C1 segment of cervical spinal cord (tissue), 14 donors: ENCODE data around the gene TMEM209.

Experiments used
- DNase-seq, 14 donors: peaks; one replicate each; lab custom pipeline; 2025; lab: John Stamatoyannopoulos, UW

Gene TMEM209

DNA sequence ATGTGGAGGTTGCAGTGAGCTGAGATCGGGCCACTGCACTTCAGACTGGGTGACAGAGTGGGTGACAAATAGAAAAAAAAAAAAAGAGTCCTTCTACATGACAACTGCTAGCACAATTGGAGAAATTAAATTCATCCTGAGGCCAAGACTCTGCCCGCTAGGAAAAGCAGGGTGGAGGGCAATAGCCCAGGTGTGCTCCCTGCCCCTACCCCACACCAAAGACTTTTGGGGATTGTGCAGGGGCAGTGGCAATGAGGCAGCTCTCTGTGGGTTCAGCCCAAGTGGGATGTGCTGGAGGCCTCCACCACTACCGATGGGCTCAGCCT lies 61.3 kb downstream of the TMEM209 start:
- DNase-seq, result no peak

DNA sequence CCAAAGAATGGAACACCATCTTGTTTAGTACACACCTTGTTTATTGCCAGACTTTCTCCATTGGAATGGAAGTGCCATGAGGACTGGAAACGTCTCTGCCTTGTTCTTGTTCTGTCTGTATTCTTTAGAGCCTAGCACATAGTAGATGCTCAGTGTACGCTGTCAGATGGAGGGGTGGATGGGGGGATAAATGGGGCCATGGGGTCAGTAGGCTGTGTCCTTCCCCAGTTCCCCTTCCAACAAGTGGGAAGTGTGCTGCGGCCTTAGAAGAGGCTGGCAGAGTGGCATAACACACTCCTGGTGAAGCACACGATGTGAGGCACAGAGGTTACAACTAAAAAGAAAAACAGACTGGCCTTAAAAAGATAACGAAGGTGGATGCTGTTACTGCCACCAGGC lies 61.9 kb downstream of the TMEM209 start:
- DNase-seq, result no peak

DNA sequence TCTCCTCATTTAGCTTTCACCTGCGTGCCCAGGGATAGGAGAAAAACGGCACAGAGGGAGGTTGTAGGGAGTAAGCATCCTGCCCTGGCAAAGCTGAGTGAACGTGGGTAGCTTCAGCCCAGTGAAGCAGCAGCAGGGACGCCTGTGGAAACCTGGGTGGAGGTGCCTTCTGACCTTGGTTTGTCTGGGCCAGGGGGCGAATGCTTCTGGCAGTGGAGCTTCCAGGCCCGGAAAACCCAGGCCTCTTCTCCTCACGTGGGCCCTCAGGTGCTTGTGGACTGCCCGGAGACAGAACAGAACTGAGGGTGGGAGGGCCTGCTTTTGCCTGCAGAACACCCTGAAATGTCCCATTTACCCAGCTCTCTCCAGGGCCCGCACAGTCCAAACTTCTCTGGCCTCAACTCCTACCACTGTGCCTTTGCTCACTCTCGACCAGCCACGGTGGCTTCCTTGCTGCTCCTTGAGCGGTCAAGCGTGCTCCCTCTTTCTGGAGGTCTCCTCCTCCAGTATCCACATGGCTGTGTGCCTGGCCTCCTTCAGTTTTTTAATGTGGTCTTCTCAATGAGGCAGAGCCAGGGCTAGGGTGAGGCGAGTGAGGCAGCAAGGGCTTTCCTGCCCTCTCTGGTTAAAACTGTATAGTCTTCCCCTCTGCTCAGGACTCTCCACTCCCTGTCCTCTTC lies 62.4 kb downstream of the TMEM209 start:
- DNase-seq, result peak in 1 of 14 donors; percentile 36

DNA sequence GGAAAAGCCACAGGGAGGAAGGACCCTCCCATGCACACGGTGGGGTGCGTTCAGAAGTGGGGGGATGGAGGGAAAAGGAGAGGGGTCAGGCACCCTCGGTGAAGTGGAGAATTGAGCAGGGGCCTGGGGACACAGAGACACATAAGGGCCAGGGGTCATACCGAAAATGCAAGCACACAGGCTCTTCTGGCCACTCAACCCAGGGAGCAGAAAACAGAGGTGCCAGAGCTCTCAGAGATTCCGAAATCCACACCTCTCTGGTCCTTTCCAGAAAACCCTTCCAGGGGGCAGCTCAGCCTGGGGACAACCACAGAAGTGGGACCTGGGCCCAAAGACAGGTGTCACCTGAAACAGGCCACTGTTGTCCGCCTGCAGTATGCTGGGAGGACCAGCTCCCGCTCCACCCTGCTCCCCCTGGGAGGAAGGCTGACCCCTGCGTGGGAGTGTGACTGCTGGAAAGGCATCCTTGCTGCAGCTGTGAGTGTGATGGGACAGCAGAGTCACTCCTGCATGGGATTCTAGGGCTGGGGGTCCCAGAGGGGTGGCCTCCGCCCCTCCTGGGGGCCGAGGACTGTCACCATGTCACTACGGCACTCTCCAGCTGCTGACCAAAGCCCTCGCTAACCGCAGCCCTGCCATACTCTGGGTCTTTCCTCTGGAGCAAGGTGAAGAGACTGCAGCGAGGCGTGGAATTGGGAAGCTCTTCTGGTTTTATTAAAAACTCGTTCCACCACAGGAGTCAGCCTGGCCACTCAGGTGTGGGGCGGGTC lies 63.1 kb downstream of the TMEM209 start:
- peak in 1 of 14 donors; percentile 79 for DNase-seq

DNA sequence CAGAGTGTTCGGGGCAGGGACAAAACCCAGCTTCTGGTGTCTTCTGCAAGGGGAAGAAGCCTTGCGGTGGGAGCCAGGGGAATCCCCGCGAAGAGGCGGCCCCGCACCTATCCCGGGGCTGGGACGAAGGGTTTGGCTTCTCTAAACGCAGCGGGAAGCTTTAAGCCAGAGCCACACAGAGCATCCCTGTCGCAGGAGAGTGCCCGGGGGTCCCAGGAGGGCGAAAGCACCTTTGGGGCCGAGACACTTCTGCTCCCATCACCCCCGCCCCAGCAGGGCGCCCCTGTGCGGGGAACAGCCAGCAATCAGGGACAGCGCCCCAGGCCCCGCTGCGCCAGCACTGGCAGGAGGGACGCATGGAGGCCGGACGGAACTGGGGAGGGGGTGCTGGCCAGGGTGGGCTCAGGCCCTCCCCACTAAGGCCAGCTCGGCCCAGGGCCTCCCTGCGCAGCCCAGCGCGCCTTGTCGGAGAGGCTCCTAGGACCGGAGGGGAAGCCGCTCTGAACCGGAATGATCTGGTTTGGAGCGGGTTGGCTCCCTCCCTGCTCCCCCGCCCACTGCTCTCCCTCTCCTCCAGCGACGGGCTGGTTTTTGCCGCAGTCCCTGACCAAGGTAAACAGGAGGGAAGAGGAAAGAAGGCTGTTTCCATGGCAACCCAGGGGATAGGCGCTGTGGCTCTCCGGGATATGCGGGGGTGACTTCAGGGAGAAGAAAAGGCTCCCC lies 63.9 kb downstream of the TMEM209 start:
- DNase-seq, result peak in 9 of 14 donors; percentile 19 to 96 (median 55)

DNA sequence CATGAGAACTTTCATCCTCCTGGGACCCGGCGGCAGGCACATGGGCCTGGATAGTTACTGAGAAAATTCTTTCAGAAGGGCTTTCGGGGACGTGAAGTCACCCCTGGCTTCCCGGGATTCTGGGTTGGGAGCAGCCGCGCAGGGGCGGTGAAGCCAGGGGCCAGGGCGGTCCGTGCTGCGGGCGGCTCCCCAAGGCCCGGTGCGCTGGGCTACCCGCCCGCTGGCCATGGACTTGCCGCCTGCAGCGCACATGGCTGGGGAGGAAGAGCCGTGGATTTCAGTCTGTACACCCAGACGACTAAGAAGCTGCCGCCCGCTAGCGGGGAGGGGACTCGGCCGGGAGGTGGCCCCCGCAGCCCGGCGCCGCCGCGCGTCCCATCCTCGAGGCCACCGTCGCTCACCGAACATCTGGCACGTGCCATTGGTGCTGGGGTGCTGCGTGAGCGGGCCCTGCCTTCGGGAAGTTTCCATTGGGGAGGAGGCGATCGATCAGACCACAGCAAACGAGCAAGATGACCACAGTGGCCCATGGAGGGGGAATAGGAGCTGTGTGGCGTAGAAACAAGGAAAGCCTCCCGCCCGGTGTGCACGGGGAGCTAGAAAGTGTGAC lies 64.5 kb downstream of the TMEM209 start:
- peak in 1 of 14 donors; percentile 36 for DNase-seq

DNA sequence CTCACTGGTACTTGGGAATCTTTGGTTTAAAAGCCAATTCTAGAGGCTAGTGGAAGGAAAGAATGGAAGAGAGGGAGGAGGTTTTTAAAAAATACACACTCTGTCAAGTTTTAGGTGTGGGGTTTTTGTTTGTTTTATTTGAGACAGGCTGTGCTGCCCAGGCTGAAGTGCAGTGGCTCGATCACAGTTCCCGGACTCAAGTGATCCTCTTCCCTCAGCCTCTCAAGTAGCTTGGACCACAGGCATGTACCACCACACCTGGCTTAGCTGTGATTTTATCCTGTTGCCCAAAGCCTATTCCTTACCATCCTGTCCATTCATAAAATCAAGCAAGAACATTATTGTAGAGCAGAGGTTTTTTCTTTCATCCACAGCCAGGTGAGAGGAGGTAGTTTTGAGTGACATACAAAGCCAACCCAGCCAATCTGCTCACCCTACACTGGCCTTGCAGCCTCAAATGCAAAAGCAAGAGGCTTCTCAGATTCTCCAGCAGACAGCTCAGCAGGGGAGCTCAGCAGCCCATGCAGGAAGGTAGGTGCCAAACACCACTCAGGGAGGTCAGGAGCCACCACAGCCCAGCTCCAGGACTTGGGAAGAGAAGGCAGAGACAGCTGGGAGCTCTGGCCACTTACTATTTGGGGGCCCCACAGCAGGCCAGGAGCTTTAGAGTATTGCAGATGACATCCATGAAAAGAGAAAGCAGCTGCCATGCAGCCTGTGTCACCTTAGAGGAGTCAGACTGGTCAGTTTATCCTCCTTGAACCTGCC lies 65.8 kb downstream of the TMEM209 start:
- DNase-seq, result peak in 1 of 14 donors; percentile 19

DNA sequence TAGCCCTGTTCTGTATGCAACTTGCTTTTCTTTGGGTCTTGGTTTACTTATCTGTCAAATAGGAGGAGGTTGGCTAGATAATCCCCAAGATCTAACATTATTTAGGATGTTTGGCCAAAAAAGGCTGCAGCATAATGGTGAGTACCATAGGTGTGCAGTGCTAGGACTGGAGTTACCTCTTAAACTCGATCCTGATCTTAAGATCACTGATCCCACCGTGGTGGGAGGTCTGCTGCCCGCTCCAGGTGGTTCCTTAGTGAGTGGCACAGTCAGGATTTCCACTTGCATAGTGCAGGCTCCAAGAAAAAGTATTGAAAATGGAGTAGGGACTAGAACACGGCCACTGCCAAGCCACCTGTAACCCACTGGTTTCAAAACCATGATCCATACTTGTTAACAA lies 68.0 kb downstream of the TMEM209 start:
- no peak for DNase-seq

DNA sequence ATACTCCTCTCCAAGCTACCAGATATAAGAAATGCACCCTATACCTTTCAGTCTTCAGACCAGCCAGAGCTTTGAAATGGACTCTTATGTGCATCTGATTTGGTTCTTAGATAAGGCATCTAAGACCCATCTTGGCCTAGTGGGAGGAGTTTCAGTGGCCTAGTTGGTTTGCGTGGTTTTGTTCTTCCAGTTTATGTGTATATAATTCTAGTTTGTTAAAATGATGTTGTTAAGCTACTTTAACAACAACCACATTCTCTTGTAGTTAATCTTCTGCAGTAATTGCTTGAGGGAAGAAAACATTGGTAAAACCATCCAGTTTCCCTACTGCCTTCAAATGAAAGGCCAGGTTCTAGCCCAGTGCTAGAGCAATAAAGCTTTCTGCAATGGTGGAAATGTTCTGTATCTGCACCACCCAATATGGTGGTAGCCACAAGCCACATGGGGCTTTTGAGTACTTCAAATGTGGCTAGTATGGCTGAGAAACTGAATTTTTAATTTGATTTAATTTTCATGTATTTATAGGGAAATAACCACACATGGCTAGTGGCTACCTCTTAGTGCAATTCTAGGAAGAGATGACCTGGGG lies 68.5 kb downstream of the TMEM209 start:
- DNase-seq, result no peak

DNA sequence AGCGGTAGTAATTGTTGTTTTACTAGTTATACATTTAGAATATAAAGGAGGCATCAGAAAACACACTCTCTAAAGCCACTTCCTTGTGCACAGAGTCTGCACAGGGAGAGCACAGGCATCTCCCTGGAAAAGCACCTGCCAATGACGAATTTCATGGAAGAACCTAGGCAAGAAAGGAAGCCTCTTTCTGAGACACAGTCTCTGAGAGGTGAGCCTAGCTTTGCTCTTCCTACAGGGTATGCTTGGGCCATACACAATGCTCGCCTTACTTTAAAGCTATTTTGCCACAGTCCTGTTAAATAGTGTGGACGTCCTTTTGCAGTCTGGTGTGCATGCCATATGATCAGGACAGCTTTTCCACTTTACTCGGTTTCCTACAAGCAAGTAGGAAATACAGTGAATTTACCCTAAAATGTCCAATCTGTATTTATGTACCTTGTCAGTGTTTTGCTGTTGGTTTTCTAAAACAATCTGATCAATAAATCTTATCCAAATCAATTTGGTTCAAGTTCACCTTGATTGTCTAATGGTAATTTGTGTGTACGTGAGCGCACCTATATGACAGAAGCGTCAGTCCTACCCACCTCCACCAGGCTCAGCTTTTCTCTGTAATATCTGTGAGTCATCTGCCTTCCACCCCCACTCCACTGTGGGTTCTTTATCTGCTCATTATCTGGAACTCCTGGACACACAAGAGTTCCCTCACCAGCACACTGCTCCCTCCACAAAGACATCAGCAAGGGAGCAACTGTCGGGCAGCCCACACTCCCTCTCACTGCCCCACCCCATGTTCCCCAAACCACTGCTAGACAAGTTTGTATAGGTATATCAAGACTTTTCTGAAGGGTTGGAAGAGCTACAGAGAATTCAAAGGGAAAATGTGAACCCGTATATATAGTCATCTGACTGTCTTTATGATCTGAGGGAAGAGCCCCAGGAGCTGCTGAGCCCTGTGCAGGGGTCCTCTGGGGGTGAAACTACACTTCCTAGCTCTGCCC lies 69.7 kb downstream of the TMEM209 start:
- DNase-seq, result no peak

DNA sequence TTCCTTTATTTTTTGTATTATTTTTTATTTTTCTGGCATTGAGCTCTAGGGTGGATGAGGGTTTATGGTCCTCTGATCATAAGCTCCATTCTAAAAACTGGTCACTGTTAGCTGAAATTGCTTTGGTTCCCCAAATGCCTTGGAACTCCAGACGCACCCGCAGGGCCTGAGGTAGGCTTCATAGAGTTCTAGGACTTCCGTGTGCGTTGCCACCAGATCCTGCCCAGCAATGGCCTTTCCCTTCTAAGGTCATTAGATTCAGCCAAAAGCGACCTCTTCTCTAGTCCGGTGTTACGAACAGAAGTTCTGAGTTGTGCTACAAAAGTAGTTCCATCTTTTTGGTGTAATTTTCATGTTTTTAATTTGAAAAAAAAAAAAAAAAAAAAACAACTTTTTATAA lies 70.5 kb downstream of the TMEM209 start:
- DNase-seq, result no peak

DNA sequence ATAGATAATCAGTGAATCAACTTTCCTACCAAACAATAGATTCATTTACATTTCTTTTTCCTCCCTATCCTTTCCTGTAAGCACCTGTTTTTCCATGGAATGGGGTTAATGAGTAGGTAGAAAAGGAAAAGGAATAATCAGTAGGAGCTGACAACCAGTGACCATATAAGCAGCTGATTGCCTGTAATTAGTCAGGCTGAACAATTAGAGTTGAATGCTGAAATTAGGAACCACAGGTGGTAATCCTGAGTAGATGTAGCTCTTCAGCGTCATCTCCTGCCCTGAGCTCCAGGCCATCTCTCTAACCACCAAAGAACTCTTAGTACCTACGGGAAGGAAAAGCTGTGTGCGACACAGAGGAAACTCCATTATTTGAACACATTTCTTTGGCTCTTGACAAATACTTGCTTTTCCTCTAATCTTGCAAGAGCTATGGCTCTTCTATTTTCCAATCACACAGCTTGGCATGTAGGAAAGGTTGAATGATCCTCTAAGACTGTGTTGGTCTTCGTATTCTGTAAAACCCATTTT lies 71.0 kb downstream of the TMEM209 start:
- no peak for DNase-seq

DNA sequence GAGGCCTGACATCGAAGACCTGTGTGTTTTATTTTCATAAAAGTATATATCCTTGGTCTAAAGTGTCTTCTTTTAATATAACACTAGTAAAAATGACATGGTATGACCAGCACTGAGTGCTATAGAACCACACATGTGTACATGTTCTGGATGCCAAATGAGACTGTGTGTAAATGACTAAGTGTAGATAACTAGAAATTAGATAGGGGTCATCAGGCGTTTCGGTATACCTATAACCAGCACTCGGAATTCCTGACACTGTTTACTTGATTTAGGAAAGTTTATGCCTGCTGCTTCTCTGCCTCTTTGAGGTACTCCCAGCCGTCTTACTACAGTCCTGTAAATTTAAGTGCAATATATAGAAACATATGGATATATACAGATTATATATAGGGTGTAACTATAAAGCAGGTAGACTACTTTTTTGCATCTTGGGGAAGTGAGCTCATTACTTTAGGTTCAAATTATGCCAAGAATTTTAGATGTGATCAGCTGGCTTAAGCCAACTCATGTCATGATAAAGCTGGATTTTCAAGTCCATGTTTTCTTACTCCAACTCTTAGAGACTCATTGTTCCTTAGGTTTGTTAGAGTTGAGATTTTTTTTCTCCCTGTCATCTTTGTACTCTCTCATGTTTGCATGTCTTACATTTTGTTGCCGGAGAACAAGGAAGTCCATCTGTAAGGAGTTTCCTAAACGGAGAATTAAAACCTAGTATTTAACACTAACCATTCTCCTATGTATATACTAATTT lies 72.0 kb downstream of the TMEM209 start:
- DNase-seq, result no peak

DNA sequence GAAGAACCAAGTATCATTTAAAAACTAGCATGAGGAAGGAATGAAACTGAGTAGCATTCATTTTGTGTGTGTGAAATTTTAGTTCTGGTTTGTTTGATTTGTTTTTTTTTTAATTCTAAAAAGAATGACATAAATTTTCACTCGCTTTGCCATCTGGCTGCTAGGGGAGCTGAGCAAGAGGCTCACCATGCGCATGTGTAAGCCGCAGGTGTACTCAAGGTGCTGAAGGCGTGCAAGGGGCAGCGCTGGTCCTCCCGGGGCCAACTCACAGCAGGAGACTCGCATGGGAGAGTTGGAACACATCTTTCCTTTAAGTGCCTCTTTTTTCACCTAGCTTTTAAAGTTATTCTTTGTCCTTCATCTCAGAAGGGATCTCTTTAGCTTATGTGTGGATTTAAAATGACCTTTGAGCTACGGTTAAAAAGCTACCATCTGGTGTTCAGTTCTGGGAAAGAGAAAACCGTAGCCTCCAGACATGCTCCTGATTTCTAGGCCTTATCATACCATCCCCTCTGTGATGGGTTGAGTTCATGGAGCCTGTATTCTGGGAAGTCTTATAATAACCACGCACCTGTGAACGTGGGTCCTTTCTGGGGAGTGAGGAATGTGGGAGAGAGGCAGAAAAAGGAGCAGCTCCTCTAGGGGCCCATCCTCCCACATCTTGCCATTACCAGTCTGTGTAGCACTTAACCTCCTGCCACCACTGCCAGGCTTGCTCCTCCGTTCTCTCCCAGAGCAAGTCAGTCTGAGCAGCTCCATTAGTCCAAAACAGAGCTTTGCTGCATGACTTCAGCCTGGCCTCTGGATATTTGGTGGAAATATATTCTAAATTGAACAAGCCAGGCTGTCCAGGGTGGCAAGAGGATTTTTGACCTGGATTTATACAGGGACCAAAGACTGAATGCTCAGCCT lies 73.0 kb downstream of the TMEM209 start:
- DNase-seq, result peak in 1 of 14 donors; percentile 59

DNA sequence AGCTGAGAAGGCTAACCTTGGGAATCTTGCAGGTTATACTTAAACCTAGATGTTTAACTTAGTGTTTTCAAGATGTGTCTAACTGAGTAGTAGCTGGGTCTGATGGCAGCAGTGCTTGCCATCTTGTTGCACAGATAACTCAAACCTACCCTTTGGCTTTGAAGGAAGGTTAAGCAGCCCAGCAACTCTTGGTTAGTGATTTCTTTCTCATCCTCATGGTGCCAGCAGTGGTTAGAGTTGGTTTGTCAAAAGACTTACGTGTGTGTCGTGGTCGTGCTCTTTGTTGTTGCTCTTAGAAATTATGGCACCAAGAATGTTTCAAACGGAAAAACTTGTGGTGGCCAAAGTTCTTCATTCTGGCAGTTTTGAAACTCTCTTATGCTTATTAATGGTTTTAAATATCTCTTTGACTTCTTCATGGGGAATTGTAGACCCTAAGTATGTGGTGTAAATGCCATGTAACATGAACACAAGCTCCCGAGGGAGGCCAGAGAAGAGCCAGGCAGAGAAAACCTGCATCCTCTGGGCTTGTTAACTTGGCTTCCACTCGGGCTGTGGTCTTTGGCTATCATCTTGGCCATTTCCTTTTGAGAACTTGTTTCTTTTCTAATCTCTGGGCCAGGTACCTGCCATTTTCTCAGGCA lies 73.9 kb downstream of the TMEM209 start:
- DNase-seq, result no peak

DNA sequence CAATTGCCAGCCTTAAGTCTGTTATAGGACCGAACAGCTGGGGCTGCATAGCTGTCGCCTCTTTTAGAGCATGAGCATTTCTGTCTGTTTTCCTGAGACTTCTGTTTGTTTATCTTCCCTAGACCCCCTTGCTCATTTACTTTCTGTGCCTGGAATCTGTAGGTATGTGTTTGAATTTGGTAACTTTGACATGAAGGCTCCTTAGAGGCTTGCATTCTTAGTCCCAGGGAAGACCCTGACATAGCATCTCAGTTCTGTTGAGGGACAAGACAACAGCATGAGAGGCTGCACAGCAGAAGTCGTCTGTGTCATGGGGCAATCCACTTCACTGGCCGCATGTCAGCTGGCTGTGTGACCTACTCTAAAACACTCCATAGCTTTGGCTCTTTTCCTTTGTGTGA lies 76.2 kb downstream of the TMEM209 start:
- no peak for DNase-seq

DNA sequence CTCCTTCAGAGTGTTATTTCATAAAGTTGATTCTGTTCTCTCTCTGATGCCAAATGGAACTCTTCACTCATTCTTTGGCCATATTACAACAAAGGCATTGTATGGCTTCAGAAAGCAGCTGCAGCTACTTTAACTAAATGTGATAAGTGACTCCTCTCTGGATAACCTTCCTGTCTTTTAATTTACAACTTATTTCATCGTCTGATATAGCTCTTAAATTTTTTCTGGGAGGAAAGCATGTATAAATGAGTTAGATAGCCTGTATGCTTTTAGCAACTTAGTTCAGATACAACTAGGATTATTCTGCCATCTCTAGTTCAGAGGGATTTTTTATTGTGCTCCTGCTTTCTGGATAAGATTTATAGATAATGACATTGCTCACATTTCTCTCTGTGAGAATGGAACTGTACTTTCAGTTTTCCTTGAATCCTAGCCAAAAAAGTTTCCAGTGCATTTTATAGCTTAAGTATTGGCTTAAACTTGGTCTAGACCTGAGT lies 77.3 kb downstream of the TMEM209 start:
- no peak for DNase-seq
